Measurements from ENCODE around the gene CABLES2.

DNA sequence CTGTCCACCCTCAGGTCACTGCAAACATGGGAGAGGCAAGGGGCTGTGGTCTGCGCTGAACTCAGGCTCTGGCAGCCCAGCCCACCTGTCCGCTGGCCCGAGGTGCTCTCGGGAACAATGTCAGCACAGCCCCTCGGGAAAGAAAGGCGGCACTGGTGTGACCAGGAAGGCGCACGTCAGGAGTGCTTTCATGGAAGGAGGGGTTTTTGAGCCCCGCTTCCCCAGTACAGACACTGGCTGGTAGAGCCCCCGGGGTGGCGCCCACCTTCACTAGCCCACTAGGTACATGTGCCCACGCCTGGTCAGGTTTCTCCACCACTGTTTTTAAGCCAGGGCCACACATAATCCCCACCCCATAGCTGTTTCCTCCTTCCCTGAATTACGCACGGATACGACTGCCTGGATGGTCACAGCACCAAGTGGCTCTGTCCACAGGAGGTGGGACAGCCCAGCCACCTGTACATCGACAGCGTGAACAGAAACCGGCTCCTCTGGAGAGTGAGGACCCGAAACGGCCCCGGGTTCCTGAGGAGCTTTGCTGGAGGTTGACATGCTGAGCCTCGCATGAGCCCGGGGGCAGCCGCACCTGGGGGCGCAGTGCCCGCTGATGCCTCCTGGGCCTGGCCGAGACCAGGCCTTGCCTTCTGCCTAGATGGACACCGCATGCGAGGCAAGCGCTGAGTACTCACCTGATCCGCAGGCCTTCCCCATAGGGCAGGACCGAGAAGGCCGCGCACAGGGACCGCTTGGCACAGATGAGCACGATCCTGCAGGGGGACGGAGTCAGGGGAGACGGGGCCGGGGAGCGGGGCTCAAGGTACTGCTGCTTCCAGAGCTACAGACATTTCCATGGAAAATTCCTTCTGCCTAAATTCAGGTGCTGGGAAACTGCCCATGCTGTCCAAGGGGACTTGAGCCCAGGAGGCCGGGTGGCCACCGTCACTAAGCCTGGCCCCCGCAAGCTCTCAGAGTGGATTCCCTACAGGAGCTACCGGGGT lies 12.5 kb downstream of the CABLES2 start:
- TF ChIP-seq EZH2phosphoT487 (IDR thresholded peaks at IDR 0.05; ENCODE audit: borderline replicate concordance) = no peak
- TF ChIP-seq, protein P1, sequence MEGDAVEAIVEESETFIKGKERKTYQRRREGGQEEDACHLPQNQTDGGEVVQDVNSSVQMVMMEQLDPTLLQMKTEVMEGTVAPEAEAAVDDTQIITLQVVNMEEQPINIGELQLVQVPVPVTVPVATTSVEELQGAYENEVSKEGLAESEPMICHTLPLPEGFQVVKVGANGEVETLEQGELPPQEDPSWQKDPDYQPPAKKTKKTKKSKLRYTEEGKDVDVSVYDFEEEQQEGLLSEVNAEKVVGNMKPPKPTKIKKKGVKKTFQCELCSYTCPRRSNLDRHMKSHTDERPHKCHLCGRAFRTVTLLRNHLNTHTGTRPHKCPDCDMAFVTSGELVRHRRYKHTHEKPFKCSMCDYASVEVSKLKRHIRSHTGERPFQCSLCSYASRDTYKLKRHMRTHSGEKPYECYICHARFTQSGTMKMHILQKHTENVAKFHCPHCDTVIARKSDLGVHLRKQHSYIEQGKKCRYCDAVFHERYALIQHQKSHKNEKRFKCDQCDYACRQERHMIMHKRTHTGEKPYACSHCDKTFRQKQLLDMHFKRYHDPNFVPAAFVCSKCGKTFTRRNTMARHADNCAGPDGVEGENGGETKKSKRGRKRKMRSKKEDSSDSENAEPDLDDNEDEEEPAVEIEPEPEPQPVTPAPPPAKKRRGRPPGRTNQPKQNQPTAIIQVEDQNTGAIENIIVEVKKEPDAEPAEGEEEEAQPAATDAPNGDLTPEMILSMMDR (conservative IDR thresholded peaks at IDR 0.05; ENCODE audit: low read length) = no peak
